GM18520 (cell line): ENCODE data around the gene OPCML.

Source experiments
- ATAC-seq: cut with Tn5 transposase; IDR thresholded peaks from one replicate; pipeline ENCODE4 v1.9.1; 2021; ENCODE audit not compliant: unreplicated experiment

OPCML gene

DNA sequence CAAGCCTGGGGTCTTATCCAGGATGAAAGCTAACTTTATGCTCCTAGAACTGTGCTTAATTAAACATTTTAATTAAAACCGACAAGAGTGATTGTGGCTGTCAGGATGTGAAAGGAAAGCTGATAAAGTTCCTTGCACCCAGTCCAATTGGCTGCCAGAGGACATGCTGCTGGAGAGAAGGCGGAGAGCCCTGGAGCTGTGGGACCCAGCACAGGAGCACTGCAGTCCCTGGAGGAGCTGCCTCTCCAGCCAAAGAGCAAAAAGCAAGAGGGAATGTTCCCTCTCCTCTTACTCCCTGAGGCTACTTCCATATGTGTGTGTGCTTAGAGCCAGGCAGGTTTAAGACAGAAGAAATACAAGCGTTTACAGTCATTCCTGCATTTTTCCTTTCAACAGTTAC is 118.6 kb downstream of the OPCML start:
- no peak for ATAC-seq

DNA sequence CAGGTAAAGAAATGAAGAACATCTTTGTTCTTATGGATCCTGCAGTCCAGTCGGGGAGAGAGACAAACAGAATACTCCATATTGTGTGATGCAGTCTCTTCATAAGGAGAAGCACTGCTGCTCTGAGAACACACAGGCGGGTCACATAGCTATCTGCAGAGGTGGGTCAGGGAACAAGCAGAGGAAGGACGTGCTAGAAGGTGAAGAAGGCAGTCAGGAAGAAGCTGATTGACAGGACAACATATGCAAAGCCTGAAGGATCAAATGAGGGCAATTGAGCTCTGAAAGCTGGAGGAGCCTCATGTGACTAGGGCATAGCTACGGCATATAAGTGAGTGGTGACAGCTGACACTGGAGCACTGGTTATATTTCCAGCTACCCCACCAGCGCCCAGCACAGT is 122.5 kb downstream of the OPCML start:
- ATAC-seq = no peak

DNA sequence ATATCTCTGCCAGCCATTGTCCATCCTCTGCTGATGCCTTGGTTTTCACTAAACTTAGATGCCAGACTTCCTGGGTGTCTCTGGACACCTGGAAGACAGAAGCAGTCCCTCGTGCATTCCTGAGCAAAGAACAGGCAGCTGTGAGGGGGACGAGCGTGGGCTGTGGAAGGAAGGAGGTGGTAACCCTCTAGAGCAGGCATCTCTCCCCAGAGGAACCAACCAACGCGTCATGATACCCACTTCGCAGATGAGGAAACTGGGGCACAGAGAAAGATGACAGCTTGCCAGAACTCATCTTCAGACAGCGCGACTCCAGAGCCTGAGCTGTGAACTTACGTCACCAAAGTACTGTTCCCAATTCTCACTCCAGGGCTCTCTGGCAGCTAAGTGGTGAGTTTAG is 123.4 kb downstream of the OPCML start:
- no peak for ATAC-seq

DNA sequence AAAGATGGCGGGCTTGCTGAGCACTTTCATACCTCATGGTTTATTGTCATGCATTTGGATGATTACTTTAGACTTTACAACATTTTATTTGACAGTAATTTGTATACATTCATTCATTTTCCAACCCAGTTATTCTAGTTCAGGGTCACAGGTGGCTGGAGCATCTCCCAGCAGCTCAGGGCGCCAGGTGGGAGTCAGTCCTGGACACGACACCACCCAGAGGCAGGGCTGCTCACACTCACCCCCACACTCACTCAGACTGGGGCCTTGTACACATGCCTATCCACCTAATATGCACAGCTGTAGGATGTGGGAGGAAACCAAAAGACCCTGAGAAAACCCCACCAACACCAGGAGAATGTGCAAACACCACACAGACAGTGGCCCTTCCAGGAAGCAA is 123.9 kb downstream of the OPCML start:
- no peak for ATAC-seq

DNA sequence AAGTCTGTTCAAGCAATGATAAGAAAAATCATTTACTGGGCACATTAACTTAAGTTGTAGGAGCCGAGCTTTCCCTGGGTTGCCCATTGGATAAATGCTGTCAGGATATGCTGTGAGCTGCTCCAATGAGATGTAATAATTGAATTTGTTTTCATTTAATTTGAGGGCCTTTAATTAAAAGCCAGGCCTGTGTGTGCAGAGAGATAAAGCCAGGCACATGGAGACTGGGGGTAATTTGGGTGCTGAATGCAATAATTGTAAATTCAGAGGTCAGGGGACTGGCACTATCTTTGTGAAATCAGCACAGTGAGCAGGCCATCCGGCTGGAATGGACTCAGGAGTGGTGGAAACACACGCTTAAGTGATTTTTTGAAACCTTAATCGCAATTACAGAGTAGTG is 125.8 kb downstream of the OPCML start:
- ATAC-seq = no peak

DNA sequence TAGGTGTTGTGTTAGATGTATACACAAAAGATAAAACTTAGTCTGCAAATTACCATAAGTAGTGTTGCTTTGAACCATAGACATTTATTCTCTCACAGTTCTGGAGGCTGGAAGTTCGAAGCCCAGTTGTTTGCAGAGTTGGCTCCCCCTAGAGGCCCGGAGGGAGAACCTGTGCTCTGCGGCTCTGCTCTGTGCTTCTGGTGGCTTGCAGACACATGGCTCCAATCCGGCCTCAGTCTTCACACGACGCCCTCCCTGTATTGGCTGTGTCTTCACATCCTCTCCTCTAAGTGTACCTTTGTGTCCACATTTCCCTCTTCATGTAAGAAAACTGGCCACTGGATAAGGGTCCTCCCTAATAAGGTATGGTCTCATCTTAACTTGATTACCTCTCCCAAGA is 128.4 kb downstream of the OPCML start:
- no peak for ATAC-seq

DNA sequence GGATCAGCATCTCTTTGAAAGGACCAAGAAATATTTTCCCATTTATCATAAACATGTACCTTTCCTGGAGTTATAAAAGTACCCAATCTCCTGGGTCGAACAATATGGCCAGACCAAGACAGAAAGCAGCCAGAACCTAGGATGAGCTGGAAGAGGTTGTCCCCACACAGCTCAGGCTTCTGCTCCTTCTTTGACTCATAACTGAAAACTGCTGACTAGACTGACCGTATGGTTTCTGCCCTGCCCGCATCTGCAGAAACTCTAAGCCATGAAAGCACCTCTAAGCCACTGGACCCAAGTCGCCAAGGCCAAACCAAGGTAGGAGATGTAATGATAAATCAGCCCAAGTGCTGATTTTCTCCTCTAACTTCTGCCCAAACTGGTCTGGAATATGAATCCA is 129.8 kb downstream of the OPCML start:
- ATAC-seq = no peak

DNA sequence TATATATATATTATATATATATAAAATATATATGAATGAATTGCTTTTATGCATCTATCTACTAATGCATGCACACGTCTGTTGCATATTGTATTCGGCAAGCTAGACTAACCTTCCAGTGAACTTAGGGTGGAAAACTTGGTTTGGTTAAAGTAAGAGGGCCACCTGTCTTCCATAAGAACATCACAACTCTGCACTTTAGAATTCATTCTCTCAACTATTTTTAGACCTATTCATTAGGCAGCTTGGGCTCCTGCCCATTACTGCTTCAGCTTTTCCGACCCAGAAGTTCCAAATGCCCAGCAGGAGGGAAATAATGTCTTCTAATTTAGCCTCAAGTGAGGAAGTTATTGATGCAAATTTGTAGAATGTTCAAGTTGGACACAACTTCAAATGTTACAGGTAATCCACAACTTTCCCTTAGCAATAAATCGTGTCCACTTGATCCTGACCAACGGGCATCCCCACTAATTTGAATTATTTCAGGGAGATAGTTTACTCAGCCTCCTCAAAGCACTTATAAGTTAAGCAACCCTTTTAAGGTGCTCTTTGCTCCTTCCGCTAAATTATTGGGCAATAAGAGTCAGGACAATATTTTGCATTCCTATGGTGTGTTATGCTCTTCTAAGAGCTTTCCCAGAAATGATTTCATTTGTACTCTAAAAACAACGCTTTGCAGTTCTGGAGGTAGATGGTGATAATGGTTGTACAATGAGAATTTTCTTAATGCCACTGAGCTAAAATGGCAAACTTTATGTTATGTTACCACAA is 132.3 kb downstream of the OPCML start:
- no peak for ATAC-seq

DNA sequence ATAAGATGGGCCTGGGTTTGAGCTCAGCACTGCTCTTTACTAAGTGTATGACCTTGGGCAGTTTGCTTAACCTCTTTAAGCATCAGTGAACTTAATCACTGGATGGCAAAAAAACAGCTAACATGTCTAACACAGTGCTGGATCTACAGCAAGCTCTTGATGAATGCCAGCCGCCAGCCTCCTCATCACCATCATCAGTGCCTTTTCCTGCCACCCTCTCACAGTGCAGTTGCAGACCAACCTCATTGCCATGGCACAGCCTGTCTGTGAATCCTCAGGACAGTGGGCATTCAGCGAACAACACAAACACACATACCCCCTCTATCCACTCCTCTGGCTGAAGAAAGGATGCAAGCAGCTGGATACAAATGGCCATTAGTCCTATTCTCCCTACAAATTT is 133.0 kb downstream of the OPCML start:
- ATAC-seq = no peak

DNA sequence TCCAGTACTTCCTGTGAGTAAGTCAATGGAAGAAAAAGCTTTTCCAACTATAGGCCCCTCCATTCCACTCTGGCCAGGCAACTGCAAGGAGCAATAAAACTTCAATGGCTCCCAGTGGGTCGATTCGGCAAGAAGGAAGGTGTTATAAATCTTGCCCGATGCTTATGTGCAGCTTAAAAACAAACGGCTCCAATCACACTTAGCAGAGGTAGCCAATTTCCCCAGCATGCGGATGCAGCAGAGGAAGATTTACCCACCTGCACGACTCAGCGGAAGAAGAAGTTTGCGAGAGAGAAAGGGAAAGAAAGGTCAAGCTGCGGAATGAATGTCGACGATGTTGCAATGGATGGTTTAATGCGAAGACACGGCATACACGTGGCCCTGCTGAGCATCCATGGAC is 141.5 kb downstream of the OPCML start:
- no peak for ATAC-seq

DNA sequence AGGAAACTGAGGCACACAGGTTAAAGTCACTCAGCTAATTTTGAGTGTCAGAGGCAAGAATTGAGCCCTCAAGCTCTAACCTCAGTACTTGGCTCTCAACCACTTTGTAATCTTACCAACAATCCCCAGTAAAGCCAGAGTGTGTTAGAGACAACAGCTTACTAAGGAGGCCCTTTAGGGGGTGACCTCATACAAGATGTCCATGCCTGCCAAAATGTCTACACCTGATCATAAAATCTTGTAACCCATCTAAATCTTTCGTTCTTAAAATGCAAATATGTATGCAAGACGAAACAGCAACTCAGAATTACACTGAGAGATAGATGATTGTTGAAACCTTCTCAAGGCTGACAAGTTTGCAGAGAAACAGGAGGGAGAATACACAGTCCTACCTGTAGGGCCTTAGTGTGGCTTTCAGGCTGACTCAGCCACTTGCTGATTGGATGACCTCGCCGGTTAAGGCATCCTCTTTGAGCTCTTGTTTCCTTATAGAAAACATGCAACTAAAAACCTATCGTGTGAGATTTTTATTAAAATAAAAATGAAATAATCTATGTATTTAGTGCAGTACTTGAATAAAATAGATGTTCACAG is 143.2 kb downstream of the OPCML start:
- no peak for ATAC-seq

DNA sequence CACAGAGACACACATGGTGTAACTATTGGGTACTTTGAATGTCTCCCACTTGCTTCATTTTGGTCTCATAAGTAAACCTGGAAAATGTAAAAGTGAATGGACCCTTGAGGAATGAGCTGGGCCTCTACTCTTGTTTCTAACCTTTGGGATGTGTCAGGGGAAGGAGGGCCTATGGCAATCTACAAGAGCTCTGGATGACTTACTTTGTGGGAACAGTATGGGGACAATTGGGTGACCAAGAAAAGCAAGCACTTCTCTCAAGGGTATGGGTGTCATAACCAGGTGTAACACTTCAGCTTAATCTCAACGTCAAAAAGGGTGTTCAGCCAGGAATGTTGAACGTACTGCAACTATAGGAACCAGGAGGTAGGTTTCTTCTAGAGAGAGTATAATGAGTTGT is 144.0 kb downstream of the OPCML start:
- no peak for ATAC-seq

DNA sequence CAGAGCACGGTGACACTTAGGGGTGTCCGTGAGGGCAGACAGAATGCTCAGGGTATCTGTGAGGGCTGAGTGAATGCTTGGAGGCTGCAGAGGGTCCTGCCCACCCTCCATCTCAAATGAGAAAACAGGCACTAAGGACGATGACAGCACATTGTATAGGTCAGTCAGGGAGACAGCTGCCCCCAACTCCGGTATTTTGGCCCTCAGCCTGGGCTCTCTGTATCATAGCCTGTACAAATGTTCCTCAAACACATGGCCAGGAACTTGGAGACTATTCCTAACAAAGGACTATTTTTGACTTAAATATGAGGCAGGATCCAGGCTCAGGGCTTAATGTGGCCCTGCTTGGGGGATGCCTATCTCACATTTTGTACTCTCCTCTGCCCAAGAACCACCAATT is 145.4 kb downstream of the OPCML start:
- no peak for ATAC-seq

DNA sequence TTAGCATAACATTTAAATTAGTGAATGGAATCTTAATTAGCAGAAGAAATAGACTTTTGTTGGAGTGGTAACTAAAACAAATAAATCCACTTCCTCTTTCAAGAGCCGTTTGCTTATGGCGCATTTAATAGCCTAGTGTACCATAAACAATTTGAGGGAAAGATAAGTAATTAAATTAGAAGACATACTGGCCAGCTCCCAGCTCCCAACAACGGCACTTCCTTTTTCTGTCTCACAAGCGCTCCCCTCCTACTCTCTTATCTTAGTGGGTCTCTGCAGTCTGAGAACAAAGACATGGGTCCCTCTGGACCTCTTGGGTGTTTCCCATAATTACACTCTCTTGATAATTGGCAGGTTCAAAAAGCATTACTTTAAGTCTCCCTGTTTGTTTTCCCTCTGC is 146.0 kb downstream of the OPCML start:
- ATAC-seq = no peak

DNA sequence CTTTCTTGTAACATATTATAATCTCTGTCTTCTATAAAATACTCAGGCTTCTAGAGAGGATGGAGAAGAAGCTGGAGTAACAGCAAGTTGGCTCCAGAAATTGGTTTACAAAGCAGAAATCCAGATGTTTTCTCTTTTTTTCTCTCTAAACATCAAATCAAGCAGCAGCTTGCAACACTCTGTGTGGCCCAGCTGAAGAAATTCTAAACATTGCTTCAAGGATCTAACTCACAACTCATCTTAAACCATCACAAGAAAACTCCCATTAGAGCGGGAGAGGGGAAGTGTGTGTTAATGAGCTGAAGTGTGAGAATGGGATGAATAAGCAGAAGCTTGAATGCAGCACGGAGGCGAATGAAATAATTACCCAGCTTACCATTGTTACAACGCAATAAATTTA is 146.5 kb downstream of the OPCML start:
- no peak for ATAC-seq

DNA sequence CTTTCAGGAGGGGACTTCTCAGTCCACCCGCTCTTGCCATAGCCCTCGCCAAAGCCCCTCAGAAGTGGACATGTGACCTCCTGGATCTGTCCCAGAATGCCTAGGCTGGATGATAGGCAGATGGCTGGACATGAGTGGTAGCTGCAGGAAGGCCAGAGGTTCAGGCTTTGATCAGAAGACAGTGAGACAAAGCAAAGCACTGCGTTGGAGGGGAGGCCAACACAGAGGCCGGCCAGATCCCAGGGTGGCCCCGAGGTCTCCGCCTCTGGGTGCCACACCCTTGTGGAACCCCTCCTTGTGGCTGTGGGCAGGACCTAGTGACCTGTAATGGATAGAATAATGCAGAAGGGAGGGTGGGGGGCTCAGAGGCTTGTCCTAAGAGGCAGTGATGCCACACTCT is 147.6 kb downstream of the OPCML start:
- no peak for ATAC-seq

DNA sequence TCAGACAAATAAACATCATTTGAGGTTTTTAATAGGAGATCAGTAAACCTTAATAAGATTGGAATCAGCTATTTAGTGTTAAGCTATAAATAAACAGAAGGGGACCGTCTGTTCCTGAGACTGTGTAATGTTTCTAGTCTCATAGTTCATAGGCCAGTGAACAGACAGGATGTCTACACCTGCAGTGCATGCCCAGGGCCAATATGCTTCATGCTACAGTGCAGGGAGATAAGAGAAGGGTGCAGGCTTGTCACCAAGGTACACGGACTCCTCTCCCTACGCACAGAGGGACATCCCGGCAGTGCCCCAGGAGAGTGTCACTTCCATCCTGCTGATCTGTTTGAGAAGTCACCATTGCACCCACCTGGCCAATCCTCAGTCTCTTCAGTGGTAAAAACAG is 148.6 kb downstream of the OPCML start:
- no peak for ATAC-seq

DNA sequence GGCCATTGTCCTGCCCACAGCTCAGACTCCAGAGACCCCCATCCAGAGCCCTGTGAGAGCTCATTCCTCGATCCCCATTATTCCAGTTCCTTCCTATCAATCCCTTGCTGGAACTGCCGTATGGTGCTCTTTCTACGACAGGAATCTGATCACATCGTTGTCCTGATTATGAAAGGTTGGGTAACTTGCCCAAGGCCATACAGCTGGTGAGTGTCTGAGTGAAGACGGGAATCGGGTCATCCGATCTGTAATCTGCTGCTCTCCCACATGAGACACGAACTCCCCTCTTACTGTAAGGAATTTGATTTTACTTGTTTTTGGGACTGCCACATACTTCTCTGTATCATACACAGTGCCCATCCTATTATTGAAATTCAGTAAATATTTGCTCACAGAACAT is 149.1 kb downstream of the OPCML start:
- no peak for ATAC-seq

DNA sequence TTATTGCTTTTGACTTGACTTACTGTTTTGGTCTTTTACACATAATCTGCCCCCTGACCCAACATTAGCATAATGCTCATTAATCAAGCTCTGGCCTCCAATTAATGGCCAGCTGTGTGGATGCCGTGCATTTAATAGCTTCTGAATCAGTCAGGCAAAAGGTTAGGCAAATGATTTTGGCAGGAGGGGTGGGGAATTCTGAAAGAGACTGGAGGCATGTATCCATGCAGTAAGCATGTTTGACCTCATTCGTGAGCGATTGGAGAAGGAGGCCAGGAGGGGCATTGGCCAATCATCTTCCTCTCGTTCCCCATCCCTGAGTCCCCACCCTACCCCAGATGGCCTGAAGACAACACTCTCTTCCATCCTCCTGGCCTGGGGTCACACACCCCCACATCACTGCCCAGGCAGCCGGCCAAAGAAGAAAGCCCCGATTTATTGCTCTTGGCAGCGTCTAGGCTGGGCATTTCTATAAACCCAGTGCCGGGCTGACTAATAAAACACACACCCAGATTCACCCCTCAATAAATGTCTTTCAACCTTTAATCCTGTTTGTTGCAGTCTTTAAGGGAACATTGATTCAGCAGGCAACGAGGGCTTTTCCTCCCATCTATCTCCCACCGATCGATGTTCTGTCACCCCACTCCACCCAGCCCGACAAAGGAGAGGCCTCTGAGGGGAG is 150.0 kb downstream of the OPCML start:
- no peak for ATAC-seq

DNA sequence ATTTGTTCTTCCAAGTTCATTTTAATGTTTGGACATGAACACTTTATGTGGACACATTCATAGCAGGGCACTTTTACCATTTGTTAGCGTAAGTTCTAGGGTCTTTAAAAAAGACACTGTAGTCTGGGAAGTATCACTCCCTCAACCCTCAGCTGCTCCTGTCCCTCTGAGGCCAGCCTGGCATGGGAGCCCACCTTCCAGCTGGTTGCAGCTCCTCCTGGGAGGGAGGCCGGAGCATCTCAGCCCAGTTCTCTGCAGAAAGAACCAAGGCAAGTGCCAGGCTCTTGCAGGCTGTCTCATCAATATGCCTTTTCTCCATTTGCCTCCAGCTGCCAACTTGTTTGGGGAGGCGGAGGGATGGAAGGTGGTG is 150.6 kb downstream of the OPCML start:
- ATAC-seq = no peak

DNA sequence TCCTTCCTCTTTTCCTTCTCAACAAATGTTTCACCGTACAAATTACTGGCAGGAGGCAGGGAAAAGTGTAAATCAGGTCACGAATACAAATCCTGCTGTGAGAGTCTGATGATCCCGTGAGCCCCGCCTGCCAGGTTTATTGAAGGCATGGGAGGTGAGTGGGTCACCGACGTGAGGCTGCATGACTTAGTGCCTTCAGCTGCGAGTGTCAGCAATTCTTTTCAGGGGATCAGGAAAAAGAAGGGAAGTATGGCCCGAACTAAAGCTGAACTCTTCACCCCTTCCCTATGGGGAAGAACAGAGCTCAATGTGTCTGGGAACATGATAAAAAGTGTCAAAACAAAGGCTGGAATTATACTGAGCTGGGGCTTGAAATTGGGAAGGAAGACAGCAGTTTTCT is 166.2 kb downstream of the OPCML start:
- ATAC-seq = no peak

DNA sequence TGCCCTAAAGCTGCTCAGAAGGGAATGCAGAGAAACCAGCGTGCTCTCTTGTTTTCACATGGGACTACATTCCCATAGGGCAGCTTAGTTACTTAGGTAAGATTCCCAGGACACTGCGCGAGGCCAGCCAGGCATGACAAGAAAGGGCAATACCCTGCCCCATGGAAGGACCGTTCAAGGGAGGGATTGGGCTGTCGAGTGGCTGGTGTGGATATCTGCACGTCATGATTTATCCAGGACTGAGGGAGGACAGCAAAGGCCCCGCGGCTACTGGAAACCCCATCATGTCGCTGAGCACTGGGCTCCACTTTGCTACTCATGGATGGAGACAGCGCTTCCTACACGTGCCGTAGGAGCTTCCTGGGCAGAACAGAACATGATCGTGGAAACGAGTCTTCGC is 169.4 kb downstream of the OPCML start:
- ATAC-seq = no peak

DNA sequence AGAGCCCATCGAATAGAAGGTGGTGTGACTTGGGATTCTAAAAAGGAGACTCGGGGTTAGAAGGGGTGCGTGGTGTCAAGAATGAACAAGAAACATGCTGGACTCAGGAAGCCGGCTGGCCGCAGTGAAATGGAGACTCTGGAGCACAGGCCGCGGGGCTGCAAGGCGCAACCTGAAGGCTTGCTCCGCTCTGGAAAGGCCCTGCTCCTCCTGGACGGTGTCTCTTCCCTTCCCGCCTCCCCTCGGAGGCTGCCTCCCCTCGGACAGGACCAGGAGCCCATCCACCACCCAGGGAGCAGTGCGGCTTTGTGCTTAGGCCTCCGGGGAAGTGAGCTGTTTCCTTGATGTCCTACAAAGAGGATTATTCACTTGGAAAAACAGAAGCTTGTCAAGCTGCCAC is 170.1 kb downstream of the OPCML start:
- no peak for ATAC-seq
